Measurements from ENCODE around the gene ZNF654. TPM values are rescaled to one million over a fixed set of nuclear protein-coding genes. Genes with fewer than 3 reads are reported as not detected.
A peak's percentile ranks its signal among the peaks of the same experiment; 100 is the strongest.

Gene ZNF654
- total and polyA plus RNA-seq, 9 of the 15 experiments (the other 6 are each of a cell fraction or from before 2014, with no cell fraction given) = 2.4 to 8.6 (median 5.1) TPM

GRCh38 chr3:88101142-88101541, 42.1 kb downstream of the ZNF654 start:
- intact Hi-C loops (cut with micrococcal nuclease) = no loop called here
- DNase-seq (ENCODE audit: extremely low read depth in 1 of 4, low spot score in 3 of 4) (no peak), ATAC-seq (no peak), FAIRE-seq (no peak)
- no peak overlapping the region for H3K4me2 ChIP-seq (ENCODE audit: insufficient read depth, low read length)
- H3K27ac ChIP-seq (ENCODE audit: extremely low read depth, low read depth, low read length) = no peak overlapping the region
- no TSS peak for BruUV-seq (replicated peaks)
- H3K9me1 ChIP-seq (ENCODE audit: control insufficient read depth, insufficient read depth, low read length) = no peaks in the 10 kb centered on the region
- H2AFZ ChIP-seq (ENCODE audit: low read depth, low read length) = no peak overlapping the region
- CTCF ChIA-PET (ENCODE audit: low intra/inter-chr PET ratio) = no interaction called here
- H3K9me3 ChIP-seq (replicated peaks; ENCODE audit: control insufficient read depth, insufficient read depth, low read depth, low read length) = 0 out of 2 replicates have a peak, but pooled peaks cover 3% of the 10 kb centered on the region
- WGBS (ENCODE audit: insufficient coverage, low coverage, missing lambda C conversion rate) = 100% methylated on average over 1 of the region's 1 CpG
- H3K4me1 ChIP-seq (replicated peaks in 1 of 2; ENCODE audit: control insufficient read depth in 2 of 2, insufficient read depth in 2 of 2, low read length in 2 of 2) = no peaks in the 10 kb centered on the region
- H3K36me3 ChIP-seq (ENCODE audit: control insufficient read depth, insufficient read depth, low read length) = peaks cover 10% of the 10 kb centered on the region; the same call in 2 of the 3 replicates
- H3K9ac ChIP-seq (ENCODE audit: insufficient read depth in 1 of 2, low read depth in 2 of 2, low read length in 2 of 2) = no peak overlapping the region
- POLR2A ChIA-PET = no interaction called here
- no peaks in the 10 kb centered on the region for H4K20me1 ChIP-seq (replicated peaks; ENCODE audit: control insufficient read depth, insufficient read depth, low read length)
- TF ChIP-seq CEBPB (tag; IDR thresholded peaks at IDR 0.05) (peak; percentile 62), CEBPG (CRISPR knock-in tag; IDR thresholded peaks at IDR 0.05) (no peak), CEBPG (tag; conservative IDR thresholded peaks at IDR 0.05 in 1 of 2, IDR thresholded peaks at IDR 0.05 in 1 of 2) (peak in 1 of 2 experiments; percentile 70; a peak in 2 of 4 replicates), MXI1 (IDR thresholded peaks at IDR 0.05; ENCODE audit: low read depth, low read length) (no peak)
- H3K27me3 ChIP-seq (ENCODE audit: control insufficient read depth in 2 of 2, insufficient read depth in 2 of 2, low read length in 2 of 2) = no peaks in the 10 kb centered on the region
- no peak overlapping the region for H3K4me3 ChIP-seq
- H3K79me2 ChIP-seq (ENCODE audit: control insufficient read depth, insufficient read depth, low read length) = peaks cover 3% of the 10 kb centered on the region; the same call in 1 of the 3 replicates
- in situ Hi-C loops (cut with MboI) = no loop called here

DNA sequence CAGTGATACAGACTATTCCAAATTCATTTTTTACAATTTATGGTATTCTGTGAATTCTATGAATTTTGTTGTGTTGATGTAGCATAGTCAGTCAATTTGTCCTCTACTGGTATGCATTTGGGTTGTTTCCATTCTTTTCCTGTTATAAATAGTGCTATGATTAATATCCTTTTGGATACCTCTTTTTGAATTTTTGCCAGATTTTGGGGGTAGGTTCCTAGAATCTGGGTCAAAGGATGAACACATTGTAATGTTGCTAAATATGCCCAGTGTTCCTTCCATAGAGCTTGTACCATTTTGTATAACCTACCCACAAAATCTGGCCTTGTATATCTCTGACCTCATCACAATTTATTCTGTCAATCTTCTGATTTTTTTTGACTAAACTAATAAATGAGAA, 46.3 kb downstream of the ZNF654 start:
- no peaks in the 10 kb centered on the region for H3K36me3 ChIP-seq (ENCODE audit: control insufficient read depth, insufficient read depth, low read length)
- H3K4me1 ChIP-seq (replicated peaks in 1 of 2; ENCODE audit: control insufficient read depth in 2 of 2, insufficient read depth in 2 of 2, low read length in 2 of 2) = no peaks in the 10 kb centered on the region; a peak in 1 of 5 replicates
- BruUV-seq (replicated peaks) = no TSS peak
- H3K4me3 ChIP-seq = no peak overlapping the region
- H3K79me2 ChIP-seq (ENCODE audit: control insufficient read depth, insufficient read depth, low read length) = peaks cover 14% of the 10 kb centered on the region; the same call in 1 of the 3 replicates
- in situ Hi-C loops (cut with MboI) (no loop called here), intact Hi-C loops (cut with micrococcal nuclease) (no loop called here)
- no peaks in the 10 kb centered on the region for H3K9me1 ChIP-seq (ENCODE audit: control insufficient read depth, insufficient read depth, low read length)
- H2AFZ ChIP-seq (ENCODE audit: low read depth, low read length) = no peak overlapping the region
- H3K9me3 ChIP-seq (replicated peaks; ENCODE audit: control insufficient read depth, insufficient read depth, low read depth, low read length) = no peaks in the 10 kb centered on the region
- H3K9ac ChIP-seq (ENCODE audit: insufficient read depth in 1 of 2, low read depth in 2 of 2, low read length in 2 of 2) = no peak overlapping the region
- H3K27ac ChIP-seq (ENCODE audit: extremely low read depth, low read depth, low read length) = no peak overlapping the region
- DNase-seq (ENCODE audit: extremely low read depth in 1 of 4, low spot score in 3 of 4) (no peak), ATAC-seq (no peak), FAIRE-seq (no peak)
- CTCF ChIA-PET (ENCODE audit: low intra/inter-chr PET ratio) = no interaction called here
- no peaks in the 10 kb centered on the region for H4K20me1 ChIP-seq (replicated peaks; ENCODE audit: control insufficient read depth, insufficient read depth, low read length)
- no peaks in the 10 kb centered on the region for H3K27me3 ChIP-seq (ENCODE audit: control insufficient read depth in 2 of 2, insufficient read depth in 2 of 2, low read length in 2 of 2)
- no peak overlapping the region for H3K4me2 ChIP-seq (ENCODE audit: insufficient read depth, low read length)
- TF ChIP-seq TCFL5 (CRISPR knock-in tag; conservative IDR thresholded peaks at IDR 0.05) = no peak
- no peak for TF ChIP-seq ZNF253 (CRISPR knock-in tag; conservative IDR thresholded peaks at IDR 0.05)
- no peak for TF ChIP-seq TAF1 (IDR thresholded peaks at IDR 0.05; ENCODE audit: control insufficient read depth, extremely low read depth, insufficient read depth, low read length, severe bottlenecking)
- no peak for TF ChIP-seq POLR2B (IDR thresholded peaks at IDR 0.05; ENCODE audit: low read depth, partially characterized antibody)
- no peak for TF ChIP-seq ZNF778 (CRISPR knock-in tag; IDR thresholded peaks at IDR 0.05)
- no peak for TF ChIP-seq HMBOX1 (IDR thresholded peaks at IDR 0.05)
- TF ChIP-seq EP300 (IDR thresholded peaks at IDR 0.05; ENCODE audit: low read length) = no peak
- POLR2A ChIA-PET = no interaction called here

All from K562 (cell line).